Endothelial cell of umbilical vein (primary cell): ENCODE results near the gene CDHR5. TPM values are rescaled to one million over a fixed set of nuclear protein-coding genes. Genes with fewer than 3 reads are reported as not detected.

Source experiments
- BruUV-seq: library from RNA; stranded (reverse); fragments of 400-500 nt; replicated peaks from 2 replicates; lab custom pipeline; 2021; lab: Mats Ljungman, UMichigan
- CTCF ChIA-PET: fragments of 300-600, 350-600 bp; sonication (Branson Sonifier 250); formaldehyde crosslinking; loops from one replicate; lab custom pipeline; 2021; ENCODE audit warnings: antibody characterized with exemption, inconsistent platforms; lab: Charles Lee
- POLR2A ChIA-PET: fragments of 300-600, 350-600 bp; sonication (Branson Sonifier 250); formaldehyde crosslinking; loops from one replicate; lab custom pipeline; 2021; ENCODE audit warnings: antibody characterized with exemption, inconsistent platforms; lab: Charles Lee
- DNase-seq: peaks from one replicate; pipeline ENCODE4 v3.0.0-alpha.2; 2011; ENCODE audit warnings: low read depth, low spot score
- FAIRE-seq: peaks from 2 replicates; lab custom pipeline; 2011; peaks lifted over from hg19 to GRCh38; lab: Jason Lieb, UNC
- H2AFZ ChIP-seq: 2 replicates; pipeline ENCODE4 v1.6.0; 2012; ENCODE audit warnings: low read depth, low read length, control low read depth, inconsistent platforms
- H3K27ac ChIP-seq: 2 replicates; pipeline ENCODE4 v1.5.1; 2011; ENCODE audit warnings: low read depth, mild to moderate bottlenecking, control low read depth, low read length, moderate library complexity; ENCODE audit not compliant: insufficient read depth
- H3K27me3 ChIP-seq, 2 experiments: 2 replicates each; pipeline versions ENCODE4 v1.6.0 to v1.6.1; 2011; ENCODE audit warnings: low read length in 2 of 2, mixed read lengths in 1 of 2; ENCODE audit not compliant: control insufficient read depth in 2 of 2, insufficient read depth in 2 of 2
- H3K36me3 ChIP-seq, 2 experiments: 2 replicates in 1 of 2; 3 replicates in 1 of 2; pipeline ENCODE4 v1.5.1; 2011; ENCODE audit warnings: low read length in 2 of 2, mild to moderate bottlenecking in 1 of 2, moderate library complexity in 1 of 2; ENCODE audit not compliant: control insufficient read depth in 2 of 2, insufficient read depth in 2 of 2; ENCODE audit errors: extremely low read depth in 1 of 2
- H3K4me1 ChIP-seq: 3 replicates; pipeline ENCODE4 v1.5.1; 2011; ENCODE audit warnings: mild to moderate bottlenecking, low read length; ENCODE audit not compliant: control insufficient read depth, insufficient read depth; ENCODE audit errors: extremely low read depth
- H3K4me2 ChIP-seq: 2 replicates; pipeline ENCODE4 v1.6.1; 2011; ENCODE audit warnings: low read length, control low read depth, mixed read lengths; ENCODE audit not compliant: insufficient read depth
- H3K4me3 ChIP-seq, 3 experiments: fragments of 200-600 bp in 1 of 3; sonication (generic), shearing (Covaris generic) in 1 of 3; replicated peaks in 1 of 3; 2 replicates each; pipeline ENCODE4 v1.5.1; 2011 to 2016; ENCODE audit warnings: control low read depth in 3 of 3, low read length in 3 of 3, mild to moderate bottlenecking in 2 of 3, inconsistent platforms in 1 of 3, low read depth in 1 of 3, moderate library complexity in 1 of 3; ENCODE audit not compliant: insufficient read depth in 1 of 3
- H3K79me2 ChIP-seq: 2 replicates; pipeline ENCODE4 v1.6.0; 2012; ENCODE audit warnings: low read length, inconsistent platforms; ENCODE audit not compliant: control insufficient read depth, insufficient read depth
- H3K9ac ChIP-seq: replicated peaks from 2 replicates; pipeline ENCODE3; 2011; ENCODE audit warnings: low read length, control low read depth; ENCODE audit not compliant: insufficient read depth; ENCODE audit errors: extremely low read depth
- H3K9me1 ChIP-seq: replicated peaks from 3 replicates; pipeline ENCODE4 v1.6.0; 2011; ENCODE audit warnings: mild to moderate bottlenecking, low read length; ENCODE audit not compliant: control insufficient read depth, insufficient read depth; ENCODE audit errors: extremely low read depth
- H3K9me3 ChIP-seq: replicated peaks from 2 replicates; pipeline ENCODE4 v1.5.1; 2012; ENCODE audit warnings: low read length, inconsistent platforms; ENCODE audit not compliant: control insufficient read depth, insufficient read depth
- H4K20me1 ChIP-seq: replicated peaks from 2 replicates; pipeline ENCODE3; 2011; ENCODE audit warnings: mild to moderate bottlenecking, low read length; ENCODE audit not compliant: control insufficient read depth, insufficient read depth; ENCODE audit errors: extremely low read depth
- EZH2 ChIP-seq: IDR thresholded peaks from 2 replicates; pipeline ENCODE4 v1.6.1; 2012; ENCODE audit warnings: borderline replicate concordance, low read depth, mild to moderate bottlenecking, moderate library complexity, low read length, inconsistent platforms; ENCODE audit not compliant: severe bottlenecking
- FOS ChIP-seq: IDR thresholded peaks from 2 replicates; pipeline ENCODE4 v1.6.1; 2011; ENCODE audit warnings: mild to moderate bottlenecking, low read length, moderate library complexity, borderline replicate concordance; ENCODE audit not compliant: insufficient read depth
- GATA2 ChIP-seq: IDR thresholded peaks from 2 replicates; pipeline ENCODE4 v1.7.0; 2011; ENCODE audit warnings: low read depth, mild to moderate bottlenecking, moderate library complexity, mixed read lengths, low read length; ENCODE audit not compliant: insufficient read length, insufficient read depth
- JUN ChIP-seq: IDR thresholded peaks from 2 replicates; pipeline ENCODE4 v1.6.1; 2011; ENCODE audit warnings: borderline replicate concordance, low read depth; ENCODE audit not compliant: insufficient read length, insufficient read depth
- MYC ChIP-seq: IDR thresholded peaks from one replicate; pipeline ENCODE4 v1.6.1; 2011; ENCODE audit warnings: mild to moderate bottlenecking, low read depth, low read length
- POLR2A ChIP-seq: IDR thresholded peaks from 2 replicates; pipeline ENCODE4 v1.6.1; 2012; ENCODE audit warnings: low read depth, mild to moderate bottlenecking, control low read depth, low read length
- POLR2AphosphoS5 ChIP-seq: IDR thresholded peaks from 2 replicates; pipeline ENCODE4 v1.6.1; 2012; ENCODE audit warnings: low read depth, mild to moderate bottlenecking, control low read depth, low read length, moderate library complexity; ENCODE audit not compliant: insufficient read depth
- dilution Hi-C: fragments of 300-500 bp; cut with MboI; formaldehyde crosslinking; loops from one replicate; pipeline ENCODE4 v1.15.0; 2019; ENCODE audit warnings: low sequenced_read_pairs; ENCODE audit not compliant: extremely low pct_ligation_motif_present
- intact Hi-C: fragments of 100-400 bp; cut with micrococcal nuclease; formaldehyde crosslinking; loops from one replicate; pipeline ENCODE4 v1.10.0; 2022
- polyA plus RNA-seq, 4 experiments: library from polyadenylated mRNA; depleted of rRNA in 3 of 4; stranded (reverse) in 3 of 4; unstranded in 1 of 4; fragments of >200 nt; gene quantifications; 2 replicates each; pipeline versions ENCODE4 v1.2.1 to v1.2.3, GENCODE V29; 2011 to 2012; ENCODE audit warnings: missing spikeins in 1 of 4
- total RNA-seq: library from RNA; stranded (reverse); gene quantifications from 2 replicates; pipeline ENCODE4 v1.2.3, GENCODE V29; 2021
- TF ChIP-seq, protein P1 (sequence below): IDR thresholded peaks from 2 replicates; pipeline ENCODE4 v1.6.1; 2011; ENCODE audit not compliant: insufficient read depth, insufficient read length
- TF ChIP-seq, protein P2 (sequence below), 2 donors: IDR thresholded peaks; 1 replicate in 1 of 2; 2 replicates in 1 of 2; pipeline ENCODE4 v1.5.1; 2011; ENCODE audit warnings: low read length in 2 of 2, mild to moderate bottlenecking in 2 of 2, moderate library complexity in 2 of 2, control low read depth in 1 of 2, inconsistent platforms in 1 of 2, low read depth in 1 of 2; ENCODE audit not compliant: insufficient read depth in 1 of 2; ENCODE audit errors: extremely low read depth in 1 of 2

CDHR5 gene
- total and polyA plus RNA-seq, 2 donors (not counting 3 experiments of a cell fraction or from before 2014, with no cell fraction given), result not detected

- intact Hi-C loops, result no loop called here
- Histone ChIP-seq H3K4me3 (no peak overlapping the region), H3K9ac (no peak overlapping the region), H2AFZ (no peak overlapping the region), H3K79me2 (no peaks in the 10 kb centered on the region), H3K27ac (no peak overlapping the region), H3K27me3 (no peaks in the 10 kb centered on the region), H3K4me2 (no peak overlapping the region), H3K36me3 (peaks cover 17 to 79% of the 10 kb centered on the region in 2 experiments), H3K4me1 (no peaks in the 10 kb centered on the region), H3K9me1 (no peaks in the 10 kb centered on the region), H3K9me3 (no peaks in the 10 kb centered on the region), H4K20me1 (no peaks in the 10 kb centered on the region)
- DNase-seq (no peak), FAIRE-seq (no peak)
- ChIA-PET CTCF (interaction anchor here (0.5 to 1.2 kb wide), 4 partner anchors 20 to 54 kb away, joined by 3 read pairs; partner anchors contain the start of genes DRD4 and PHRF1), POLR2A (no interaction called here)
- TF ChIP-seq EZH2 (no peak), GATA2 (no peak), FOS (no peak), MYC (no peak), POLR2A (no peak), POLR2AphosphoS5 (no peak), JUN (no peak)
- TF ChIP-seq, protein P1, sequence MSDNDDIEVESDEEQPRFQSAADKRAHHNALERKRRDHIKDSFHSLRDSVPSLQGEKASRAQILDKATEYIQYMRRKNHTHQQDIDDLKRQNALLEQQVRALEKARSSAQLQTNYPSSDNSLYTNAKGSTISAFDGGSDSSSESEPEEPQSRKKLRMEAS, result no peak
- TF ChIP-seq, protein P2, sequence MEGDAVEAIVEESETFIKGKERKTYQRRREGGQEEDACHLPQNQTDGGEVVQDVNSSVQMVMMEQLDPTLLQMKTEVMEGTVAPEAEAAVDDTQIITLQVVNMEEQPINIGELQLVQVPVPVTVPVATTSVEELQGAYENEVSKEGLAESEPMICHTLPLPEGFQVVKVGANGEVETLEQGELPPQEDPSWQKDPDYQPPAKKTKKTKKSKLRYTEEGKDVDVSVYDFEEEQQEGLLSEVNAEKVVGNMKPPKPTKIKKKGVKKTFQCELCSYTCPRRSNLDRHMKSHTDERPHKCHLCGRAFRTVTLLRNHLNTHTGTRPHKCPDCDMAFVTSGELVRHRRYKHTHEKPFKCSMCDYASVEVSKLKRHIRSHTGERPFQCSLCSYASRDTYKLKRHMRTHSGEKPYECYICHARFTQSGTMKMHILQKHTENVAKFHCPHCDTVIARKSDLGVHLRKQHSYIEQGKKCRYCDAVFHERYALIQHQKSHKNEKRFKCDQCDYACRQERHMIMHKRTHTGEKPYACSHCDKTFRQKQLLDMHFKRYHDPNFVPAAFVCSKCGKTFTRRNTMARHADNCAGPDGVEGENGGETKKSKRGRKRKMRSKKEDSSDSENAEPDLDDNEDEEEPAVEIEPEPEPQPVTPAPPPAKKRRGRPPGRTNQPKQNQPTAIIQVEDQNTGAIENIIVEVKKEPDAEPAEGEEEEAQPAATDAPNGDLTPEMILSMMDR (IDR thresholded peaks at IDR 0.05; ENCODE audit: extremely low read depth in 1 of 2, insufficient read depth in 1 of 2, low read depth in 1 of 2, low read length in 2 of 2), result no peak
- dilution Hi-C loops, result no loop called here
- no TSS peak for BruUV-seq
These were observed 16.6 kb downstream of the CDHR5 start for GRCh38 chr11:607971-608659.
